ENCODE measurements around the gene DTX3.

DTX3 gene

DNA sequence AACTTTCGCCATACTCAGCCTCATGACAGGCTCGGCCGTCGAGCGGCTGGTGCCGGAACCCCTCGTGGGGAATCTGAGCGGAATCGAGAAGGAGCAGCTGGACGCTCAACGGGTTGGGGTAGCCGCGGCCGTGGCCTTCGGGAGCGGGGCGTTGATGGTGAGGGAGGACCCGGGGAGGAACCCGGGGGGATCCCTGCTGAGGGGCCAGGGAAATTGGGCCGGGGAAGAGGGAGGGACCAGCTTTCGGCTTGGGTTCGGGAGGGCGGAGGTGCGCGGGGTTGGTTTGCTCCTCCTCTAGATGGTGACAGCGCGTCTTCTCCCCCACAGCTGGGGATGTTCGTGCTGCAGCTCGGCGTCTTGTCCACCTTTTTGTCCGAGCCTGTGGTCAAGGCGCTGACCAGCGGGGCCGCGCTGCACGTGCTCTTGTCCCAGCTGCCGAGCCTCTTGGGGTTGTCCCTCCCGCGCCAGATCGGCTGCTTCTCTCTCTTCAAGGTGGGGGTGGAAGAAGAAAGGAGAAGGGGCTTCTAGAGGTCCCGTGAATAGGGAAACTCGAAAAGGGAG lies 16.4 kb downstream of the DTX3 start:
- no peaks in the 10 kb centered on the region for H3K36me3 ChIP-seq (ENCODE audit: insufficient read depth, low read length)
- peaks cover 7% of the 10 kb centered on the region for H3K4me1 ChIP-seq (ENCODE audit: control insufficient read depth, insufficient read depth, low read length, unreplicated experiment)
- no peak overlapping the region for H3K27ac ChIP-seq (ENCODE audit: low read depth, low read length)
- H2AFZ ChIP-seq (ENCODE audit: low read length, unreplicated experiment), result peak overlapping the region; percentile 83
- peak overlapping the region; percentile 74 for H3K4me3 ChIP-seq (ENCODE audit: low read depth, low read length)
- peaks cover 10% of the 10 kb centered on the region; the same call in 1 of the 2 replicates for H3K27me3 ChIP-seq (ENCODE audit: insufficient read depth, low read length)
- no peaks in the 10 kb centered on the region for H3K79me2 ChIP-seq (ENCODE audit: control insufficient read depth, insufficient read depth, low read length, unreplicated experiment)

GRCh38 chr12:57621497-57622292 lies 17.1 kb downstream of the DTX3 start:
- H3K27ac ChIP-seq (ENCODE audit: low read depth, low read length), result no peak overlapping the region
- H3K36me3 ChIP-seq (ENCODE audit: insufficient read depth, low read length), result no peaks in the 10 kb centered on the region
- no peaks in the 10 kb centered on the region for H3K4me1 ChIP-seq (ENCODE audit: control insufficient read depth, insufficient read depth, low read length, unreplicated experiment)
- H3K4me3 ChIP-seq (ENCODE audit: low read depth, low read length), result peak overlapping the region; percentile 74
- peak overlapping the region; percentile 83 for H2AFZ ChIP-seq (ENCODE audit: low read length, unreplicated experiment)
- H3K27me3 ChIP-seq (ENCODE audit: insufficient read depth, low read length), result peaks cover 10% of the 10 kb centered on the region; the same call in 1 of the 2 replicates
- no peaks in the 10 kb centered on the region for H3K79me2 ChIP-seq (ENCODE audit: control insufficient read depth, insufficient read depth, low read length, unreplicated experiment)

- Histone ChIP-seq H3K4me1 (ENCODE audit: control insufficient read depth, insufficient read depth, low read length, unreplicated experiment) (no peaks in the 10 kb centered on the region), H3K36me3 (ENCODE audit: insufficient read depth, low read length) (no peaks in the 10 kb centered on the region), H3K79me2 (ENCODE audit: control insufficient read depth, insufficient read depth, low read length, unreplicated experiment) (no peaks in the 10 kb centered on the region), H2AFZ (ENCODE audit: low read length, unreplicated experiment) (no peak overlapping the region), H3K4me3 (ENCODE audit: low read depth, low read length) (no peak overlapping the region), H3K27ac (ENCODE audit: low read depth, low read length) (no peak overlapping the region), H3K27me3 (ENCODE audit: insufficient read depth, low read length) (peaks cover 10% of the 10 kb centered on the region; the same call in 1 of the 2 replicates)
Measured at GRCh38 chr12:57622293-57623245, 17.9 kb downstream of the DTX3 start.

DNA sequence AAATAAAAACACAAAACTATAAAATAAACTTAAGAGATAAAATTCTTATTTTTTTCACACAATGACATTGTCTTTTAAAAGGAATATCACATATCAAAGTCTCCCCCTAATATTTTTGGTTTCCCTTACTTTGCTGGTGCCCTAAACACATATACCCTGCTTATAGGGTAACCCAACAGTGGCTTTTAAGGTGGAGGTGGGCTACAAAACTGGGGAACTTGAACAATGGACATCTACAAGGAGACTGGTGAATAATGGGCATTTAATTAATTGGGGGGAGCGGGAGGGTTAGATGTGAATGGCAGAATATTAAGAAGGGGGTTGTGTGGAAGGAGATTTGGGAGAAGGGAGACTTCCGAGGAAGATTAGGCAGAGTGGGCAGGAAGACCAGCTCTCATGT lies 18.8 kb downstream of the DTX3 start:
- H3K79me2 ChIP-seq (ENCODE audit: control insufficient read depth, insufficient read depth, low read length, unreplicated experiment), result no peaks in the 10 kb centered on the region
- no peak overlapping the region for H3K27ac ChIP-seq (ENCODE audit: low read depth, low read length)
- H3K4me1 ChIP-seq (ENCODE audit: control insufficient read depth, insufficient read depth, low read length, unreplicated experiment), result no peaks in the 10 kb centered on the region
- peaks cover 10% of the 10 kb centered on the region; the same call in 1 of the 2 replicates for H3K27me3 ChIP-seq (ENCODE audit: insufficient read depth, low read length)
- no peak overlapping the region for H3K4me3 ChIP-seq (ENCODE audit: low read depth, low read length)
- H3K36me3 ChIP-seq (ENCODE audit: insufficient read depth, low read length), result no peaks in the 10 kb centered on the region
- no peak overlapping the region for H2AFZ ChIP-seq (ENCODE audit: low read length, unreplicated experiment)

GRCh38 chr12:57623811-57624390 lies 19.3 kb downstream of the DTX3 start:
- Histone ChIP-seq H2AFZ (ENCODE audit: low read length, unreplicated experiment) (no peak overlapping the region), H3K36me3 (ENCODE audit: insufficient read depth, low read length) (no peaks in the 10 kb centered on the region), H3K27ac (ENCODE audit: low read depth, low read length) (no peak overlapping the region), H3K4me3 (ENCODE audit: low read depth, low read length) (no peak overlapping the region), H3K79me2 (ENCODE audit: control insufficient read depth, insufficient read depth, low read length, unreplicated experiment) (no peaks in the 10 kb centered on the region), H3K4me1 (ENCODE audit: control insufficient read depth, insufficient read depth, low read length, unreplicated experiment) (no peaks in the 10 kb centered on the region), H3K27me3 (ENCODE audit: insufficient read depth, low read length) (peaks cover 10% of the 10 kb centered on the region; the same call in 1 of the 2 replicates)

DNA sequence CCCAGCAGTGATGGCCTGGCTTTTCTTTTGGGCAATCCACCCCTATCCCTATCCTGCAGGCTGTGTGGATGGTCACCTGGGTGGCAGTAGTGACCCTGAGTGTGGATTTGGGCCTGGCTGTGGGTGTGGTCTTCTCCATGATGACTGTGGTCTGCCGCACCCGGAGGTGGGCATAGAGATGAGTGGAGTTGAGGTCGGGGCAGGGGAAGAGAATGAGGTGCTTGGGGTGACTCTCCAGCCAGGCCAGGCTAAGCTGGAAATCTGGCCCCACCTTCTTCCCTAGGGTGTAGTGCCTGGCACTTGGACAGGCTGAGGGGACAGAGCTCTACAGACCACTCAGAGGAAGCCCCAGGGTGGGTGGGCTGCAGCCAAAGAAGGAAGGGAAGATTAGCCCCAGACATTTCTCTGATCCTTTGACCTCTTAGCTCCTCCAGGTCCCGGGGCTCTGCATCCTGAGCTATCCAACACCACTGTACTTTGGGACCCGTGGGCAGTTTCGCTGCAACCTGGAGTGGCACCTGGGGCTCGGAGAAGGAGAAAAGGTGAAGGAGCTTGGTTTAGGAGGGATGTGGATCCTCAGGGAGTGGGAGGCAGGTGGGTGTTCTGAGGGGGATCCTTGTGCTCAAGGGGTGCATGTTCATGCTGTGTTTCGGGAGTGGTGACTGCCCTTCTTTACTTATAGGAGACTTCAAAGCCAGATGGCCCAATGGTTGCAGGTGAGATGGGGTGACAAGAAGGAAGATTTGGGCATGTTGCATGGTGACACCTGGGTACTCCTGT lies 20.0 kb downstream of the DTX3 start:
- no peak overlapping the region for H3K27ac ChIP-seq (ENCODE audit: low read depth, low read length)
- peaks cover 10% of the 10 kb centered on the region; the same call in 1 of the 2 replicates for H3K27me3 ChIP-seq (ENCODE audit: insufficient read depth, low read length)
- H3K36me3 ChIP-seq (ENCODE audit: insufficient read depth, low read length), result no peaks in the 10 kb centered on the region
- no peak overlapping the region for H2AFZ ChIP-seq (ENCODE audit: low read length, unreplicated experiment)
- H3K4me1 ChIP-seq (ENCODE audit: control insufficient read depth, insufficient read depth, low read length, unreplicated experiment), result no peaks in the 10 kb centered on the region
- no peak overlapping the region for H3K4me3 ChIP-seq (ENCODE audit: low read depth, low read length)
- no peaks in the 10 kb centered on the region for H3K79me2 ChIP-seq (ENCODE audit: control insufficient read depth, insufficient read depth, low read length, unreplicated experiment)

GRCh38 chr12:57625261-57626032 lies 20.8 kb downstream of the DTX3 start:
- Histone ChIP-seq H2AFZ (ENCODE audit: low read length, unreplicated experiment) (no peak overlapping the region), H3K27ac (ENCODE audit: low read depth, low read length) (no peak overlapping the region), H3K79me2 (ENCODE audit: control insufficient read depth, insufficient read depth, low read length, unreplicated experiment) (no peaks in the 10 kb centered on the region), H3K36me3 (ENCODE audit: insufficient read depth, low read length) (no peaks in the 10 kb centered on the region), H3K4me3 (ENCODE audit: low read depth, low read length) (no peak overlapping the region), H3K27me3 (ENCODE audit: insufficient read depth, low read length) (peaks cover 10% of the 10 kb centered on the region; the same call in 1 of the 2 replicates), H3K4me1 (ENCODE audit: control insufficient read depth, insufficient read depth, low read length, unreplicated experiment) (no peaks in the 10 kb centered on the region)

- no peak overlapping the region for H3K4me3 ChIP-seq (ENCODE audit: low read depth, low read length)
- H3K79me2 ChIP-seq (ENCODE audit: control insufficient read depth, insufficient read depth, low read length, unreplicated experiment), result no peaks in the 10 kb centered on the region
- peaks cover 3% of the 10 kb centered on the region; the same call in 1 of the 2 replicates for H3K27me3 ChIP-seq (ENCODE audit: insufficient read depth, low read length)
- no peaks in the 10 kb centered on the region for H3K36me3 ChIP-seq (ENCODE audit: insufficient read depth, low read length)
- no peaks in the 10 kb centered on the region for H3K4me1 ChIP-seq (ENCODE audit: control insufficient read depth, insufficient read depth, low read length, unreplicated experiment)
- H2AFZ ChIP-seq (ENCODE audit: low read length, unreplicated experiment), result no peak overlapping the region
- no peak overlapping the region for H3K27ac ChIP-seq (ENCODE audit: low read depth, low read length)
Measured at GRCh38 chr12:57626111-57626920, 21.7 kb downstream of the DTX3 start.
